Renal cortex interstitium (tissue), 11 donors: Measurements from ENCODE around the gene CAMK1D. TPM values are rescaled to one million over a fixed set of nuclear protein-coding genes. Genes with fewer than 3 reads are reported as not detected.
"Not testable (repeated sequence)": the region's sequence is repeated elsewhere in the genome, so short reads cannot be mapped to it uniquely, and the experiment has no call there.

ENCODE experiments used
- DNase-seq, 11 donors: peaks; one replicate each; pipeline ENCODE4 v3.0.0-alpha.2; 2013; ENCODE audit warnings: low read depth in 9 of 11, low spot score in 4 of 11; ENCODE audit errors: extremely low read depth in 1 of 11
- polyA plus RNA-seq, 3 donors: library from polyadenylated mRNA; unstranded; fragments of 120-200 nt; gene quantifications; one replicate each; pipeline ENCODE4 v1.2.1, GENCODE V29; 2013; ENCODE audit not compliant: insufficient read length in 3 of 3

The CAMK1D gene
- polyA plus RNA-seq, 3 donors: 10.5 to 13.0 (median 10.8) TPM

DNA sequence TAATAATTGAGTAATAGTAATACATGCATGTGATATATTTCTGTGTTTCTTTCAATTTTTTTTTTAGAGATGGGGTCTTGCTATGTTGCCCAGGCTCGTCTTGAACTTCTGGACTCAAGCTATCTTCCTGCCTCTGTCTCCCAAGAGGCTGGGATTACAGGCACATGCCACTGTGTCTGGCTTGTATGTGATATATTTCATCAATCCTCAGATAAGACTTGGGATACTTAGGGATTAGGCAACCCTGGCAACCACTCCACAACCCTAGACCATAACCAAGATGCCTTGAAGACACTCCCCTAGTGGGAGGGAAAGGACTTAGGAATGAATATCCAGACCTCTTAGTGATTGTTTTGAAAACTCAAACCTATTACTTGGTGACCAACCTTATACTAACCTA is 497.4 kb downstream of the CAMK1D start:
- DNase-seq: no peak

DNA sequence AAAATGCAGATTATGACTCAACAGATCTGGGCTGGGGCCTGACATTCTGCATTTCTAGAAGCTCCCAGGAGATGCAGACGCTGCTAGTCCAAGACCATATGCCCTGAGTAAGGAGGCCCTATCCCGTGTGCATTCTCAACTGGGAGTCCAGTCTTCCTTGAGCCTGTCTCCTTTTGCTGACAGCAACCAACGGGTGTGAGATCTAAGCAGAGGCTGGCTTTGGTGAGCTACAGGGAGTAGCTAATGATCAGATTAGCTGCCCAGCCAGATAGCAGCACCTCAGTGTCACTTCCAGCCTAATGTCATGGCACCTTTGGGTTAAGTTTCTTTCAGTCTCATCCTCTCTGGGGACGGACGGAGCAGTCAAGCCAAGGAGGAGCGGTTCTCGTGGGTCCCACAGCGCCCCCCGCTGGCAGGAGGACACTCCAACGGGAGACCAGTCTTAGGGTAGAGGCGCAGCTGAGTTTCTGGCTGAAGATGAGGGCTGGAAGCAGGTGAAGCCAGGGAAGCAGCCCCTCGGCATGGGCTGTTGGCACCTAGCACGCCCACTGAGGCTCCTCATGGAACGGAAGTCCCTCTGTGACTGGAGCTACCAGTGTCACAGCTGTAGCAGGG is 498.1 kb downstream of the CAMK1D start:
- DNase-seq: no peak

DNA sequence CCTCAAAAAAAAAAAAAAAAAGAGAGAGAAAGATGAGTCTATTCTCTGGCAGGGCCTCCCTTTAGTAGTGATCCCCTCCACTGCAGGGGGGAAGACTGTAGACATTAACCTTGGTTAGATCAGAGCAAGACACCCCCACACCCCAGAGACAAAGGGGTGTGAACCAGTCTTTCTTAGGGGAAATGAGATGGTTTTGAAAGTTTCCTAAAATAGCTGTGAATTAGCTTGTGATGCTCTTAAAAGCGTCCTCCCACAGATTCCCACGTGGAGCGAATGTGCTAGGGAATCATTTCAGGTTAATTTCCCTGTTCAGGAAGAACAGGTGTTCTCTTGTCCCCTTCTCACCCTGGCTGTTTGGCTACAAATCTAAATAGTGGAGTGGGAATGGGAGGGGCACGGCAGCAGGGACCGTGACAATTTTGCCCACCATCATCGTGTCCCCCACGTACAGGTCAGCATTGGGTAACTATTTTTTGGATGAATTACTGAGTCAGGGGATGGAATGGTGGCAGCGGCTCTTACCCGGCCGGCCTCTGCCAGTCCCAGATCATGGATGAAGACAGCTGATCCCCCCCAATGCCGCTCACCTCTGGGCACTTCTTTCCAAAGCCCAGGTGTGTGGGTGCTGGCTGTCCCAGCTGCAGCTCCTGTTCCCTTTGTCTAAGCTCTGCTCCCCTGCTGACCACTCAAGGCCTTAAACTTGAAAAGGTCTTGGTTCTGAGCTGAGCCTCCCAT is 499.3 kb downstream of the CAMK1D start:
- DNase-seq: no peak

DNA sequence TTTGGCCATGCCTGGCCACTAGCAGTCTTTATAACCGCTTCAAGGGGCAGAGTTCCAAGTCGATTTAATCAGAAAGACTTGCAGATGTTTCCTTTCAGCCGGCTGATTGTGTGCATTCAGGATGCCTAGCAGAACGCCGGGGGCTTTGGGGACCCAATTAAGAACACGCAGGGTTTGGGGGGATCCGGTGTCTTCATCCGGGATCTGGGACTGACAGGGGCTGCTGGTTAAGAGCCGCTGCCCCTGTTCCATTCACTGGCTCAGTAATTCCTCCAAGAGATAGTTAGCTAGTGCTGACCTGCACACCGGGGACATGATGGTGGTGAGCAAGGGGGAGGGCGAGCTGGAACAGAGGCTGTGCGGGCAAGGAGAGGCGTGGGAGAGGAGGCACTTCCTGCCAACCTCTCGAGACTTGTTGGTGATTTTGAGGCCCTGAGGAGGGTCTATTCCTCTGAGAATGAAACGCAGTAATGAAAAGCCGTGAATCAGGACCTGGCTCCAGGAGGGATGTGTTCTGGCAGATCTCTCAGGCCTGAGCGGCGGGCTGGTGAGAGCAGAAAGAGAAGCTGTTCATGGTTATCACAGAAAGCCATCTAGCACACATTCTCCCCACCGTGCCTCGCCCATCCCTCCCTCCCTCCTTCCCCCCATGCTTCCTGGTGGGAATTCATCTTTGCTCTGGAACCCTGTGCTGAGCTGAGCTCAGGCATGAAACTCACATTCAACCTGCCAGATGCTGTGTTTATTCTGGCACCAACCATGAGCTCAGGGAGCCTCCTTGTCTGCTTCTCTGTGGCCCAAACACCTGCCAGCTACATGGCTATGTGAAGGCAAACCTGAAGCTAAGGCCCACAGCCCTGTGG is 500.2 kb downstream of the CAMK1D start:
- no peak for DNase-seq

DNA sequence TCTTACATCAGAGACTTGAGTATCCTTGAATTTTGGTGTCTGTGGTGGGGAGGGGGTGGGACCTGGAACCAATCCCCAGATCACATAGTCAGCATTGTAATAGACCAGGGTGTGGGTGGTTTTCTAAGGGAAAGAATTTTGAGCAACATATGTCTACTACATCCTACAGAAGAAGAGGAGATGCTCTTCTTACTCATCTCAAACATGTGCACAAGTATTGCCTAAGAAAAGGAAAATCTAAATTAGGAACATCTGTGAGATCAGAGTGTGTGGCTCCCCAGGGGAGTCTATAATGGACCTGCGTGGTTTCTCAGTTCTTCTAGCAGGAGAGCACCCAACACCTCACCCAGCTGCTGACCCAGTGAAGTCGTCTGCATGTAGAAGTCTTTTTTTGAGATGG is 503.3 kb downstream of the CAMK1D start:
- DNase-seq: no peak

DNA sequence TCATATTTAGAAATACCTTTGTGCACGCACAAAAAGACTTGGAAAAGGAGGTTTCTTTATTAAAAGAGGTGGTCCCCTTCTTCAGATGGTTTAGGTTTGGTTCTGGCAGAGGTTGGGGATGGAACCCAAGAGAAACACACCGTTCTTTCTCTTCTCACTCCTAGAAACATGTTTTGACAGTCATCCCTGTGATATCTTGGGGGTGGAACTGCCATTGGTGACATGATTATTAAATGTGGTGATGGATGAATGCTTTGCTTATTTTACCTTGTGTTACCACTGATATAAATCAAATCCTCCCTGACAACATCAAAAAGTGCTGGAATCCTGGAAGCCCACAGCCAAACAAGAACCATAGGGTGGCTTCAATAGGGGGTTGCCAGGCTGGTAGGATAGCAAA is 505.6 kb downstream of the CAMK1D start:
- no peak for DNase-seq

DNA sequence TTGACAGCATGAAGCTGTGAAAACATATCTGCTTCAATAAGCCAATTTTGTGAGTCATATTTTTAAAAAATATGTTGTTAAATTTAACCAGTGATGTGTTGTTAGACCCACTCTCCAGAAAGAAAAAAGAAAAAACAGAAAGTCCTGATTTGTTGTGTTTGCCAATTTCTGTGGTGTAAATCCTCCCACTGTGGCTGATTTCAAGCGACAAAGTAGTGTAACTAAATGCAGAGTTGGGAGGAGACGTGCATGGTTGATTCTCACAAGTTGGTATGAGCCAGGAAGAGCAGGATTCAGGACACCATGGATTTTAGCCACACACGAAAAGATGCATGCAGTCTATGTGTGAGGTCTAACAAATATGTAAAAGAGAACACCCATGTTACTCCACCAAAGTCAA is 513.1 kb downstream of the CAMK1D start:
- DNase-seq: no peak

DNA sequence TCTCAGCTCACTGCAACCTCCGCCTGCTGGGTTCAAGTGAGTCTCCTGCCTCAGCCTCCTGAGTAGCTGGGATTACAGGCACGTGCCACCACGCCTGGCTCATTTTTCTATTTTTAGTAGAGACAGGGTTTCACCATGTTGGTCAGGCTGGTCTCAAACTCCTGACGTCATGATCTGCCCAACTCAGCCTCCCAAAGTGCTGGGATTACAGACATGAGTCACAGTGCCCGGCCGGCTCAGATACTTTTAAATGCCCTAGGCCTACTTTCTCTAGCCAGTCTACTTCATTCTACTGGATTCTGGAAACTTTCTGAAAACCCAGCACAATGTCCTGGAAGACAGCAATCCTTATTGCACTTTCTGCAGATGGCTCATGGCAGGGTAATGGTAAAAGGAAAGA is 516.2 kb downstream of the CAMK1D start:
- not testable (repeated sequence) for DNase-seq

DNA sequence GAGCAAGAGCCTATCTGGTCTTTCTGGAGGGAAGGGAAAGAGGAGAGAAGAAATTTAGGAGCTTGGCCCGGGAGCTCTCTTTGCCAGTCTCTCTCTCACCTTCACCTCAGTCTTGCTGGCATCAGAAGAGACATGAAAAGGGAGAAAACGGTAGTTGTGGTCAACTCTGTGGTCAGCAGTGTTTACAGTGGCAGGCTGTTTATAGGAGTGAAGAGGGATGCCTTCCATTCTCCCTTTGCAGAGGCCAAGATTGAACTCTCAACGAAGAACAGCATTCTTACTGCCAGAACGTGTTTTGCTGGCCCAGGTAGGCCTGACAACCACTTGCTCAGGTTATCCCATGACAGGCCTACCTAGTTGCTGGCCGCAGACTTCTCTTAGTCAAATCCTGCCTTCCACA is 518.9 kb downstream of the CAMK1D start:
- DNase-seq: no peak

DNA sequence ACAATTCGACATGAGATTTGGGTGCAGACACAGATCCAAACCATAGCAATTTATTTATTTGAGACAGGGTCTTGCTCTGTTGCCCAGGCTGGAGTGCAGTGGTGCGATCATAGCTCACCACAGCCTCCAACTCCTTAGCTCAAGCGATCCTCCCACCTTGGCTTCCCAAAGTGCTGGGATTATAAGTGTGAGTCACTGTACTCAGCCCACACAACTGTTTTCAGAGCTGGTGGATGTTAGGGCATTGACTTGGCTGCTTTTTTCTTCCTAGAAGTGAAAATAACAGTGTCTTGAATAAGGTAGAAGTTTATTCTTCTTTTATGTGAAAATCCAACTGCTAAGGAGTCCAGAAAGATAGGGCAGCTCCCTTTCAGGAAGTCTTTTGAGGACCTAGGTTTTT is 520.1 kb downstream of the CAMK1D start:
- DNase-seq: no peak

DNA sequence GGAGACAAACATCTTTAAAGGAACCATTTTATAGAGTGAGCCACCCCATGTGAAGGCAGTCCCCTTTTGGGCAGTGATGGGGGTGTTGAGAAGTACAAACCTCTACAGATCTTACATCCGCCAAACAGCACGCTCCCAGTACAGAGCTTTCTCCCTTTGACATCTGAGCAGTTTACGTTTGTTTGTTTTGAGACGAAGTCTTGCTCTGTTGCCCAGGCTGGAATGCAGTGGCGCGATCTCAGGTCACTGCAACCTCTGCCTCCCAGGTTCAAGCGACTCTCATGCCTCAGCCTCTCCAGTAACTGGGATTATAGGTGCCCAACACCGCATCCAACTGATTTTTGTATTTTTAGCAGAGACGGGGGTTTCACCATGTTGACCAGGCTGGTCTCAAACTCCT is 523.2 kb downstream of the CAMK1D start:
- DNase-seq: peak in 1 of 11 donors; percentile 45

DNA sequence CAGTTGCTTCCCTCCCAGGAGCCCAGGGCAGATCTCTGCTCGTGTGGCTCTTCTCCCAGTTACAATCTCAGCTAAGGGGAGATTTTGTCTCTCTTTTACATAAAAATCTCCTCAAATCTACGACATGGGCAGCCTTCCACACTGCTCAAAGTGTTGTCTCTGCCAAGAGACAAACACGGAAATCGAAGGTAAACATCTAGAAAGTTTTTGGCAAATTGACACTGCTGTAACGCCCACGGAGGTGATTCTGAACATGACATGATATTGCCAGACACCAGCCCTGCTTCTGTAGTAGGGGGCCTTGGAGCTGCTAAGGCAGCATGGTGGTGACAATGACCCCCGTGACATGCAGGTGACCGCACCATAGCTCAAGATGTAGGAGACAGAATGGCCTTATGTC is 523.8 kb downstream of the CAMK1D start:
- DNase-seq: no peak

DNA sequence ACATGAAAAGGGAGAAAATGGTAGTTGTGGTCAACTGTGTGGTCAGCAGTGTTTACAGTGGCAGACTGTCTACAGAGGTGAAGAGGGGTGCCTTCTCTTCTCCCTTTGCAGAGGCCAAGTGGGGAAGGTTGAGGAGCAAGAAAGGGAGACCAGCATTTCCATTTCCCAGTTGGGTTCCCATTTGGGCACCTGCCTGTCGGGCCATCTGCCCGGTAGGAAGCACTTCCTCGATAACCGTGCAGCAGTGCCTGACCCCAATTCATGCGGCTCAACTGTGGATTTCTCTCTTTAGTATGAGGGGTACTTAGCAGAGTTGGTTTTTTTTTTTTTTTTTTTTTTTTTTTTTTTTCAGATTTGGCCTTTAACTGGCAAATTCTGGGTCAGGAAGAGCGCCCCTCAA is 525.2 kb downstream of the CAMK1D start:
- DNase-seq: no peak

DNA sequence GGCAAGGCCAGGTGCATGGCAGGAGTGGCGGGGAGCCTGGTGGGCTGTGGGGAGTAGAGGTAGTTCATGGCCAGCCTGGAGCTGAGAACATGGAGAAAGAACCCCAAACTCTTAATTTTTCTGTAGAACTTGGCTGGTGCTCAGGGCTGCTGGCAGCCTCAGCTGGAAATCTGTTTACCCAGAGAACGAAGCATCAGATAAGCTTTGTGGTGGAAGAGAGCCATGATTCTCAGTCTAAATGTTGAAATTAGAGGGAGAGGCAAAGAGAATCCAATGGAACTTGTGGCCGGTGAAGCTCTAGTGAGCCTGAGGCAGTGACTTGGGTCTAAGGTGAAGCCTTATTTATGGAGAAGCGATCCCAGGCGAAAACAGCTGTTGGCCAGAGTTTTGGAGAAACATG is 525.8 kb downstream of the CAMK1D start:
- peak in 2 of 11 donors; percentile 9 to 12 for DNase-seq

DNA sequence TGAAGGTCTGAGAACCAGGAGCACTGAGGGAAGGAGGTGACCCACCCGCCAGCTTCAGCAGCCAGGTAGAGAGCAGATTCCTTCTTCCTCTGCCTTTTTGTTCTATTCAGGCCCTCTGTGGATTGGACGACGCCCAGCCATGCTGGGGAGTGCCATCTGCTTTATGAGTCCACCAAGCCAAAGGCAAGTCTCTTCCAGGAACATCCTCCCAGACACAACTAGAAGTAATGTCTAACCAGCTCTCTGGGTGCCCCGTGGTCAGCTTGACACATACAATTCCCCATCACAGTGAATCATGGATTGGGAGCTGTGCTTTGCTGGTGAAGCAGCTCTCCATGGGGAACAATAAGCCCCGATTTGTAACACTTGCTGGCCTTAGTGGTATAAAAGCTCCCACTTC is 526.9 kb downstream of the CAMK1D start:
- no peak for DNase-seq

DNA sequence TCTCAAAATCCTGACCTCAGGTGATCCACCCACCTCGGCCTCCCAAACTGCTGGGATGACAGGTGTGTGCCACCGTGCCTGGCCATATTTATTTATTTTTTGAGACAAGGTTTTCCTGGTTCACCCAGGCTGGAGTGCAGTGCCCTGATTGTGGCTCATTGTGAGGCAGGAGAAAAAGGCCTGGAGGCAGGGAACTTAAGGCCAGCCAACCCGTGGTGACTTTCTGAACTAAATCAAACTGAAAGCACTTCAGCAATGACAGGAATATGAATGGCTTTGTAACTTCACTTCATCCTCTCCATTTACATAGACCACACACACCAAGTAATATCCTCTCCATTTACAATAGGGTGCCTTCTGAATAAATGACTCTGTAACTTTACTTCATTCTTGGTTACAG is 527.8 kb downstream of the CAMK1D start:
- no peak for DNase-seq

DNA sequence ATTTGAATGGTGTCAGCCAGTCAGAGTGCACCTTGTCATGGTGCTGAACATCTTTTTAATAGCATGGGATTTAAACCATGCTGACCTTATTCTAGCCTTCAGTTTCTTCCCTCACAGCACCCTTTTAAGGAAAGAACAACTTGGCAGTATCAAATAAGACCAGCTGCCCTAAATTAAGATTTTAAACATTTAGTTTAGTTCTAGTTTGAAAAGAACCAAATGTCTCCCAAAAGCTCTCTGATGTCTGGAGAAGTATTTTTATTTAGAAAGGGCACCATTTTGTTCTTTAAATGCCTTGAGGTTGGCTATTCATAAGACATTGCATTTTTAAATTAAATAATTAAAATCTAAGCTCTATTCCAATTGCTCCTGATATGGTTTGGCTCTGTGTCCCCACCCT is 531.1 kb downstream of the CAMK1D start:
- DNase-seq: no peak

DNA sequence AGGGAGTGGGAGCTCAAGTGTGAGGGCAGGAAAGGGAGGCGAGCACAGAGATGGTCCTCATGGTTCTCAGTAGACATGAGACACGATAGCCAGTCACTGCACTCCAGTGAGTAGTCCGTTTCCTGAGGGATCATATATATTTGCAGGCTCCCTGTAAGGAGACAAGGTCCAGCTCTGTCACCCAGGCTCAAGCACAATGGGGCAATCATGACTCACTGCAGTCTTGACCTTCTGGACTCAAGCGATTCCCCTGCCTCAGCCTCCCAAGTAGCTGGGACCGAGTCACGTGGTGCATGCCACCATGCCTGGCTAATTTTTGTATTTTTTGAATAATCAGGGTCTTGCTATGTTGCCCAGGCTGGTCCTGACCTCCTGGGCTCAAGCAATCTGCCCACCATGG is 535.5 kb downstream of the CAMK1D start:
- DNase-seq: no peak
